ENCODE data around the gene SRPX2.

DNA sequence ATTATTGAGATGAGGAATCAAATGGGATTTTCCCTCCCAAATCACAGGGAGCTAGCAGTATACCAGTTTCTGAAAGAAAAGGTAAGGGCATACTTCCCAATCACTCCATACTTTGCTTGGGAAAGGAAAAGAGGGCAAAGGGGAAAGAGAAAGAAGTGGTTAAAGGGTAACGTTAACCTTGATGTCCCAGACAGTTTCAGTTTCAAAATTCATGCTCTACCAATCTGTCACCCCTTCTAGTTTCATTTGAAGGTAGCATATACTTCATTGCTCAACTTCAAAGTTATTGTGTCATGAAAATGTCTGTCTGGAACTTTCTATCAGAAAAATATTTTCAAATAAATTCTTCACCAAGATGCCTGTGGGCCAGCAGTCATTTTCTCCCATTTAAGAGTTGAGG, 43.2 kb upstream of the SRPX2 start:
- no peak for TF ChIP-seq POLR2A (IDR thresholded peaks at IDR 0.05)
- TF ChIP-seq, protein P1, sequence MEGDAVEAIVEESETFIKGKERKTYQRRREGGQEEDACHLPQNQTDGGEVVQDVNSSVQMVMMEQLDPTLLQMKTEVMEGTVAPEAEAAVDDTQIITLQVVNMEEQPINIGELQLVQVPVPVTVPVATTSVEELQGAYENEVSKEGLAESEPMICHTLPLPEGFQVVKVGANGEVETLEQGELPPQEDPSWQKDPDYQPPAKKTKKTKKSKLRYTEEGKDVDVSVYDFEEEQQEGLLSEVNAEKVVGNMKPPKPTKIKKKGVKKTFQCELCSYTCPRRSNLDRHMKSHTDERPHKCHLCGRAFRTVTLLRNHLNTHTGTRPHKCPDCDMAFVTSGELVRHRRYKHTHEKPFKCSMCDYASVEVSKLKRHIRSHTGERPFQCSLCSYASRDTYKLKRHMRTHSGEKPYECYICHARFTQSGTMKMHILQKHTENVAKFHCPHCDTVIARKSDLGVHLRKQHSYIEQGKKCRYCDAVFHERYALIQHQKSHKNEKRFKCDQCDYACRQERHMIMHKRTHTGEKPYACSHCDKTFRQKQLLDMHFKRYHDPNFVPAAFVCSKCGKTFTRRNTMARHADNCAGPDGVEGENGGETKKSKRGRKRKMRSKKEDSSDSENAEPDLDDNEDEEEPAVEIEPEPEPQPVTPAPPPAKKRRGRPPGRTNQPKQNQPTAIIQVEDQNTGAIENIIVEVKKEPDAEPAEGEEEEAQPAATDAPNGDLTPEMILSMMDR (IDR thresholded peaks at IDR 0.05): no peak
- TF ChIP-seq EP300 (IDR thresholded peaks at IDR 0.05): no peak
- TF ChIP-seq POLR2AphosphoS5 (IDR thresholded peaks at IDR 0.05): no peak
